GM21390 (cell line): ENCODE measurements around the gene STRBP.
"Not testable (repeated sequence)": the region's sequence is repeated elsewhere in the genome, so short reads cannot be mapped to it uniquely, and the experiment has no call there.

Experiments
- ATAC-seq: cut with Tn5 transposase; IDR thresholded peaks from one replicate; pipeline ENCODE4 v1.9.1; 2021; ENCODE audit not compliant: unreplicated experiment

Gene STRBP

DNA sequence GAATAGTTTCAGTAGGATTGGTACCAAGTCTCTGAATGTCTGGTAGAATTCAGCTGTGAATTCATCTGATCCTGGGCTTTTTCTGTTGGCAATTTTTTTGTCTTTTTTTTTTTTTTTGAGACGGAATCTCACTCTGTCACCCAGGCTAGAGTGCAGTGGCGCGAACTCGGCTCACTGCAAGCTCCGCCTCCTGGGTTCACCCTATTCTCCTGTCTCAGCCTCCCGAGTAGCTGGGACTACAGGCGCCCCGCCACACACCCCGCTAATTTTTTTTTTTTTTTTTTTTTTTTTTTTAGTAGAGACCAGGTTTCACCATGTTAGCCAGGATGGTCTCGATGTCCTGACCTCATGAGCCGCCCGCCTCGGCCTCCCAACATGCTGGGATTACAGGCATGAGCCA, 67.9 kb downstream of the STRBP start:
- ATAC-seq = not testable (repeated sequence)

DNA sequence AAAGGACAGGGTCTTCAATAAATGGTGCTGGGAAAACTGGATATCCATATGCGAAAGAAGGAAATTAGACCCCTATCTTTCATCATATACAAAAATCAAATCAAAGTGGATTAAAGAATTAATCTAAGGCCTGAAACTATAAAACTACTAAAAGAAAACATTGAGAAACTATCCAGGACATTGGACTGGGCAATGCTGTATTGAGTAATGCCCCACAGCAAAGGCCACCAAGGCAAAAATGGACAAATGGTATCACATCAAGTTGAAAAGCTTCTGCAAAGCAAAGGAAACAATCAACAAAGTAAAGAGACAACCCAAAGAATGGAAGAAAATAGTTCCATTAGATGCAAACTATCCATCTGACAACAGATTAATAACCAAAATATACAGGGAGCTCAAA, 72.3 kb downstream of the STRBP start:
- ATAC-seq = no peak

DNA sequence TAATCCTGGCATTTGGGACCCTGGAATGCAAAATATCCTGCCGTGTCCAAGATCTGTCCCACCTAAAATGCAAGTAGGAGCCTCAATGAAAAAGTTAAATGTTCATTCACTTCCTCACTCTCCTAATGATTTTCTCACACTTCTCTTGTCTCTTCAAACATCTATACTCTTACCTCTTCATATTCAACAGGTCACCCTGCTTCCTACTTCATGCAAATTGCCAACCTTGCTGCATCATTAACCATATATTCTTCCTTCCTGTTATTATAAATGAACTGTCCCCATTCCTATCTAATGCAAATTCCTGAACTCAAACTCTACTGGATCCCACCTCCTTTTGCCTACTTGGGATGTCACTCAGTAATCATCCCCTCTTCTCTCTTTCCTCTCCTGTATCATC, 74.4 kb downstream of the STRBP start:
- no peak for ATAC-seq

DNA sequence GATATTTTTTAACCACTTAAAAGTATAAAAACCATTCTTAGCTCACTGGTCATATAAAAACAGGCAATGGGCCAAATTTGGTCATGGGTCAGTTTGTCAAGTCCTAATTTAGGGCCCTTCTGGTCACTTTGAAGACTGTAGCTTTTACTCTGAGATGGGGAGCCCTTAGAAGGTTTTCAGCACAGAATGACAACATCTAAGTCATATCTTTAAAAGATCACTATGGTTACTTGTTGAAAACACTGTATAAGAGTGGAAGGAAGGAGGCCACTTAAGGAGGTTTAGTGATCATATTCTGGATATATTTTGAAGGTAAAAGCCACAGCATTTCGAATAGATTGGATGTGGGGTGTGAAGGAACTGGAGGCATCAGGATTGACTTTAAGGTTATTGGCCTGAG, 76.7 kb downstream of the STRBP start:
- no peak for ATAC-seq

DNA sequence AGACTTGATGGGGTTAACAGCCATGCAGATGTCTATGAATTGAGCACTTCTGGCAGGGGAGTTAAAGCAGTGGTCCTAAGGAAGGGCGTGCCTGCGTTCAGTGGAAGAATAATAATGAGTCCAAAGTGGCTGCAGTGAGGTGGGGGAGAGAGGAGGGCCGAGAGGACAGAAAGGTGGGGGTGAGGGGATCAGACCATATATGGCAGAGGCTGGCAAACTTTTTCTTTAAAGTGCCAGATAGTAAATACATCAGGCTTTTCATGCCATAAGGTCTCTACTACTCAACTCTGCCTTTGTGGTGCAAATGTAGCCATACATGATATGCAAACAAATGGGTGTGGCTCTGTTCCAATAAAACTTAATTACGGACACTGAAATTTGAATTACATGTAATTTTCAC, 77.1 kb downstream of the STRBP start:
- ATAC-seq = no peak

DNA sequence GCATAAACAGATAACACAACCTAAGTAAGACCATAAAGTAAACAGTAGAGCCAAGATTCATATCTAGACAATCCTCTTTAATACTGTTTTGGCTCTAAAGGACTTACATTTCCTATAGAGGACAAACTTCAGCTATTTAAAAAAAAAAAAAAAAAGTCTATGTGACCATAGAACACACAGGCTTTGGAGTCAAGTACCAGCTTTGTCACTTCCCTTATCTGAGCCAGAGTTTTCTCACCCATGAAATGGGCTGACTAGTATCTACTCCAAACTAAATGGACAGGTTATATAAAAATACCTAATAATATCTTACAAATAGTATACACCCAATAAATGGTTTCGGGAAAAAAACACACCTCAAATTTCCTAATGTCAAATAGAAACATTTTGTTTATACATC, 81.3 kb downstream of the STRBP start:
- no peak for ATAC-seq

DNA sequence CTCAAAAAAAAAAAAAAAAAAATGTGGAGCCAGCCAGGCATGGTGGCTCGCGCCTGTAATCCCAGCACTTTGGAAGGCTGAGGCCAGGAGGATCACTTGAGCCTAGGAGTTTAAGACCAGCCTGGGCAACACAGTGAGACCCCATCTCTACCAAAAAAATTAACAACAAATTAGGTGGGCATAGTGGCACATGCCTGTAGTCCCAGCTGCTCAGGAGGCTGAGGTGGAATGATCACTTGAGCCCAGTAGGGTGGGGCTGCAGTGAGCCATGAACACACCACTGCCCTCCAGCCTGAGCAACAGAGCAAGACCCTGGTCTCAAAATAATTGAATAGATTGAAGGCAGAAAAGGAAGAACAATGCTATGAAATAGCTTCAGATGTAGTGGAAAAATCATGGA, 82.4 kb downstream of the STRBP start:
- not testable (repeated sequence) for ATAC-seq

DNA sequence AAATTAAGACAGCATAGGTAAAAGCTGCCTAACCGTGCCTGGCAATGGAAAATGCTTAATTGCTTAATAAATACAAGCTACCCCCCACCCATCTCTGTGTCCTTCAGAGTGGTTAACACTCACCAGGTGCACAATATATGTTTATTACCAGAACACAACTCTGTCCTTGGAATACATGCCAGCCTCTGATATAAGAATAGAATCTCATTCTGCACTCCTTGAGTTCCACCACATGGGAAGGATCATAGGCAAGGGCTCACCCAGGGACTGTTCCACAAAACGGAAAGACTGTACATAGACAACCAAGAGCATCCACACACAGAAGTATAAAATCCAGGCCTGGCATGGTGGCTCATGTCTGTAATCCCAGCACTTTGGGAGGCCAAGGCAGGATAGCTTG, 91.4 kb downstream of the STRBP start:
- no peak for ATAC-seq

DNA sequence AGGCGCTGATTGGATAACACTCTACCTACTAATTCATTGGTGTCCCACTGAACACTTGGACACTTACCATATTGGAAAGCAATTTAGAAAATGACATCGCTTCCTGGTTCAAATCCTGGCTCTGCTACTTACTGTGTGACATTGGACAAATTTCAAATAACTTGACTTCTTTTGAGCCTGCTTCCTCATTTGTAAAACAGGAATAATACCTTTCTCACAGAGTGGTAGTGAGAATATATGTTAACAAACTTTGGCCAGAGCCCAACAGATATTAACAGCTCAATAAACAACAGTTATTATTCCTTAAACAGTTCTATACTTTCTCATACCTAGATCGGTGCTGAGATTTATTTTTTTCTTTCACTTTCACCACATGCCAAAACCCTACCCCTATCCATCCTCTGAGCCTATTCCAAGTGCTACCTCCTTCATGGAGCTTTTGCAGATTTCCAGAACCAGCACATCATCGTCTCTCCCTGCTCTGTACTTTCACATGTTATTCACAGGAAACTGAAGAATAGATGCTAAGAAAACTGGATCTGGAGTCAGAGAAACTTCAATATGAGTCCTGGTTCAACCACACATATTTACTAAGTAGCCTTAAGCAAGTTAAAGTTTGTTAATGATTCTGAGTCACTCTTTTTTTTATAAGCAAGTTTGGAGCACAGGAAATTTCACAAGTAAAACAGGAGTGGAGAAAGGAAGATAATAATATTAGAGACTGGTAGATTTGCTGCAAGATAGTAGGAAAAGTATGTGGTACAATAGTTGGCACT, 92.3 kb downstream of the STRBP start:
- no peak for ATAC-seq

DNA sequence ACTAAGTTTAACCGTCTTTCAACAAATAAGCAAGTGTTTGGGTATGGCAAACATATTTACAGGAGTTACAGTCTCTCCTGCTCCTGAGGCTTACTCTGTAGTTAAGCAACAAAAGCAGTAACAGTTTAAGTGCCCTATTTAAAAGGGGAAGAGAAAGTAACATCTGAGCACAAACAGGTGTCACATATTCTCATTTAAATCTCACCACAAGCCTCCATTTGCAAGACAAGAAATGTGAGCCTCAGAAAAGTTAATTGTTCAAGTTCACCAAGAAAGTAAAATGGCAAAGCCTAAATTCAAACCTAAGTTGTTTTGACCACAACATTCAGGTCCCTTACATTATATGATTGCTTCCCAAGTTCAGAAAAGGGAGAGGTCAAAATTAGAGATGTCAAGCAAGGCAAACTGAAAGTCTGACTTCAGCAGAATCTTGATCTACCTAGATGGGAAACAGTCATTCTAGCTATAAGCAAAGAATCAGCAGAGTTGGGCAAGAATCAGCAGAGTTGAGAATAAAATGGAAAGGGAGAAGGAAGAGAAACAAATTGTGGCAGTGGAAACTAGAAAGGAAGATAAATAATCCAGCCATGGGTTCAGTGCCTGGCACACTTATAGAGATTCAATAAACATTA, 93.4 kb downstream of the STRBP start:
- ATAC-seq = peak; percentile 94

DNA sequence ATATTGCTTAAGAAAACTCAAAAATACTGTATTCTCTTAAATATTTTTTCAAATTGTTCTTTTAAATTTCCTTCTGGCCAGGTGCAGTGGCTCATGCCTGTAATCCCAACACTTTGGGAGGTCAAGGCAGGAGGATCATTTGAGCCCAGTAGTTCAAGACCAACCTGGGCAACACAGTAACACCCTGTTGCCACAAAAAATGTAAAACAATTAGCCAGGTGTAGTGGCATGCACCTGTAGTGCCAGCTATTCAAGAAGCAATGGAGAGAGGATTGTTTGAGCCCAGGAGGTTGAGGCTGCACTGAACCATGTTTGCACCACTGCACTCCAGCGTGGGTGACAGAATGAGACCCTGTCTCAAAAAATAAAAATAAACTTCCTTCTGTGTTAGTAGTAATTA, 94.3 kb downstream of the STRBP start:
- no peak for ATAC-seq

DNA sequence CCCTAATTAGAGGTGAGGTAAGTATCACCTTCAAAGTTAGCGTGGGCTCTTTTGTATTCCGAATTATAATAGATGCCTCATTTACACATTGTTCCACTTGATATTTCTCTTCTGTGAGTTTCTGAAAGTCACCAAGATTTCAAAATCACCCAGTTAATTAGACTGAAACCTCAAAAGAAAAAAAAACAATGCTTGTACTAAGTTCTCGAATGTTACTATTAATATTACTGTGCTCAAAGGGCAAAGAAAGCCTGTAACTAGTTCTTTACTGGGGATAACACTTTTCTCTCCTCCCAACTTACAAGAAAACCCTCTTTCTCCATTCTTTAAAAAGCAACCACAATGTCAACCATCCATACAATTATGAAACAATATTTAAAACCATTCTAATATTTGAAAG, 98.5 kb downstream of the STRBP start:
- no peak for ATAC-seq

DNA sequence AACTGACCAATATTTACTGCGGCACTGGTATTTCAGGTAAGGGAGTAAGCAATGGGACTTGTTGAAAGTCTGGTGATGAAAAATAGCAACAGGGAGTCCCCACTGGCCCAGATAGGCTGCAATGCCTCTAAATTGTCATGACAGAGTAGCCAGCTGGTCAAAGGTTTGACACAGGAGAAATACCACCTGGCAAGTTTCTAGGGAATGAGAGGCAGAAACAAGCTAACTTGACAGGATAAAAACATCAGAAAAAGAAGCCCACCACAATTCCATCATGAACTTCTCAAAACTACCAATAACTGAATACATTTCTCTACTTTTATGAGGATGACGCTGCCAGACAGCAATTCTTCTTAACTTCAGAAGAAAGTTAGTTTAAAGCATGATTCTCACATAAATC, 99.8 kb downstream of the STRBP start:
- no peak for ATAC-seq

DNA sequence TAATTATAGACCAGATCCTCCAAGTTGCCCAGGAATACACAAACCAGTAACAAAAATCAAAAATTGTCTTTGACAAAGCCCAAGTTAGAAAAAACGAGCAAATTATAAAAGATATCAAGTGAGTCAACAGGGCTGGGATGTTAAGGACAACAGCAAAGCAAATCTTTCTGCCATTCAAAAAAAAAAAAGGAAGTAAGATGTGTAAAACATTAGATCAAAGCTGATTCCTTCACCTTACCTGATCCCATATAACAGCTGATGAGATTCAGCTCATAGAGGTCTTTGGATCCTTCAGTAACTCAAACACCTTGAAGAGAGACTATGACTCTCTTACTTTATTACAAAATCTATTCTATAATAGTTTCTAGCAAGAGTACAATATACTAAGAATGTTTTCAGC, 100.9 kb downstream of the STRBP start:
- ATAC-seq = no peak

DNA sequence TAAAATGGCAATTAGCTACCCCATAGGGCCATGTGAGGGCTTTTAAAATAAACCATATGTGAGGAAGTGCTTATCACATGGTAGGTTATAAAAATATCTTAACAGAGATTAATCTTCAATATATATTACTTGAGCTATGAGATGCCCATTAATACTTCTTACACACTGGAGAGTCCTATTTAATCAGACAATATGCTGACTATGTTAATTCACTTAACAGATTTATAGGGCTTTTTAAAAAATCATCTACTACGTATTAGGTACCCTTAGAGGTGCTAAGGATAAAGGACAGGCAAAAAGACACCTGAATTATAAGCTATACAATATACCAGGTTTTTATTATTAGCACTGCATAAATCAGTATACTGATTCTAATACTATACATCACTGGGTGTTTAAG, 102.6 kb downstream of the STRBP start:
- ATAC-seq = no peak

DNA sequence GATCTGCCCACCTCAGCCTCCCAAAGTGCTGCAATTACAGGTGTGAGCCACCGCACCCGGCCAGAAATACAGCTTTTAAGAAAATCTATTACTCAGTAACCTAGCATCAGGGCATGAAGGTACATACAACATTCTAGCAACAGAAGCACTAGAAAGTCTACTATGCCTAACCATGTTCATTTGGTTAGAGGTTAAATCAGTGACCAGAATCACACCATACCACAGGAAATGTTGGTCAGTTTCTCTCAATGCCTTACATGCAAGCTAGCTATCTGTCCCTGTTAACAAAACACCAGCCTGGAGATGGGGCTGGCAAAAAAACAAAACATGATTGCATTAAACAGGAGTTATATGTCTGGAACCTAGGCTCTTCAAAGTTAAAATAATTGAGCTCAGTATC, 104.1 kb downstream of the STRBP start:
- peak; percentile 65 for ATAC-seq

DNA sequence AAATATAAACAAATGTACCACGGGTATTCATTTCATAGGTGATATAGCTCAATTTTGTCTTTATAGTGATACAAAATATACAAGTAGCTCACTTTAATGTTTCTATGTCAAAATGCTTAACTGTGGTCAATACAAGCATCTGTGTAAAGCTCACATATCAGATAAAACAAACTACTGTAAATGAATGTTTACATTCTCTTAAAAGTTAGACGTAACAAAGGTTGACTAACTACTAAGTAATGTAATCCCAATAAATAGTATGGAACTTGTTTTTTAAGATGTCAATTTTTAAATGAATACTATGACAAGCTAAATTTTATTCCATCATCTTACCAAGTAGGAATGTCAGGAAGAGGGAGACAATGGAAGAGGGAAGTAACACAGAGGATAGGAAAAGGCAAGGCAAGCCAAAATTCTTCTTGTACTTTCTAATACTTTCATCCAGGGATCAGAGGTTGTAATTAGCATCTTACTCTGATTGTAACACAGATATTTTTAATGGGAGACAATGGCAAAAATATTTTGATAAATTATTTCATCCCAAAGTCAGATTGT, 105.5 kb downstream of the STRBP start:
- no peak for ATAC-seq

DNA sequence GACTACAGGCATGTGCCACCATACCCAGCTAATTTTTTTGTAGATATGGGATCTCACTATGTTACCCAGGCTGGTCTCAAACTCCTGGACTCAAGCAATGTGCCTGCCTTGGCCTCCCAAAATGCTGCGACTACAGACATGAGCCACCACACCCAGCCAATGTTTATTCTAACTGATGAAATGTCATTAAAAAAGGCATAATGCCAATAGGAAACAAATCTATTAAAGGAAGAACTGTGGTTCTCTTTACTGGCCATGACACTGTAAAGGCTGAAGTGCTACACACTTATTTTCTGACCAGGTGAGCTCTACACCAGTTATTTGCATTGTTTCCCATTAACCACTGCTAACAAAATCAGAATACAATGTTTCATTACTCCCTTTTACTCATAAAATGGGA, 106.0 kb downstream of the STRBP start:
- ATAC-seq = no peak

DNA sequence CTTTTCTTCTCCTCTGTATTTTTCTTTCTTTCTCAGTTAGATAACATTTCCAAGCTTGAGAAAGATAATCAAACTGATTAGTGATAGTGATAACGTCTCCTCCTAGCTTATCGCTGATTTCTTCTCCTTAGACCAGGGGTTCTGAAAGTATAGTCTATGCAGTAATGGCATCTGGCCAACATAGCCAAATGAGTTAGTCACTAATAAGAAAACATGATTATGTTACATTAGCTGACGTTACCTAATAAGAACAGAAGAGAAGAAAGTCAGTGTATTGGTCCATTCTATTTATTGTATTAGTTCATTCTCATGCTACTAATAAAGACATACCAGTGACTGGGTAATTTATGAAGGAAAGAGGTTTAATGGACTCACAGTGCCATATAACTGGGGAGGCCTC, 111.2 kb downstream of the STRBP start:
- ATAC-seq = no peak

DNA sequence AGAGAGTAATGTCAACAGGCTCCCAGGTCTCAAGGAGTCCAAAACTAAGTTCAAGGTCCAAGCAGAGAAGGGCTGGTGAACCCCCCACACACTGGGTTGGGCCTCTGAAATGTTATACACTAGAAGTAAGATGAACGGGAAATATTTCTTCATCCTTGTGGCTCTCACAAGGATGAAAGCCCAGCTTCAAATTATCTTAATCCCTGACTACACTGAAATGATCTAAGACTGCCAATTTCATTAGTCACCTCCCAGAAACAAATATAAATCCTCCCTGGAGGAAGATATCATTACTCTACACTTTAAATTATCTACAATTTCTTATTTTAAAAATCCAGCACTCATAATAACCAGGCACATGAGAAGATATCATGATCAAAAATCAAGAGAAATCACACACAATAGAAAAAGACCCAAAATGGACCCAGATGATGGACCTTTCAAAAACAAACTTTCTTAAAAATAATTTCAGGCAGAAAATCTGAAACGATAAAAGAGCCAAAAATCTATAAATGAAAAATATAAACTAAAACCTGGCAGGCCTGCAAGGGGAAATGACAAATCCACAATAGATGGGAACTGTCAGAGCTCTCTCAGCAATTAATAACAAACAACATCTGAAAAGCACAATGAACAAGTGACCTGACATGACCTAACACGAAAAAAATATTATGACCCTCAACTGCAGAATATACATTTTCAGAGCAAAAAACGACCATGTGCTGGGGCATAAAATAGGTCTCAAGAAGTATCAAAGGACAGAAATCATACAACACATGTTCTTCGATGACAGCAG, 117.5 kb downstream of the STRBP start:
- no peak for ATAC-seq

DNA sequence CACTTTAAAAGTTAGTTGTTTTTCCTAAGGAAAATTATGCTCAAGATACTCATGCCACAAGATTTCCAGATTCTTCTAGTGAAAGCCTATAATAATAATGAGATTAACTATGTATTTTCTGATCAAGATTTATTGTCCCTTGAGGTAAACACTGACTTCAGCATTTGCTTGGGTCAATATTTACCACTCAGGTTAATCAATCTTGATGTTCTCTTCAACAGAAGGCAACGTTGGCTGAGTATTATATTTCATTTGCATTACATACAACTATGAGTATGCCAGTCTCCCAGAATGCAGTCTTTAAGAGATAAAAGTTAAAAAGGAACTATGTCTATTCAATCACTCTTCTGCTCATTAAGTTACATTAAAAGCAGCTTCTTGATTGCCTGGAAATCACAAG, 119.3 kb downstream of the STRBP start:
- ATAC-seq = no peak

DNA sequence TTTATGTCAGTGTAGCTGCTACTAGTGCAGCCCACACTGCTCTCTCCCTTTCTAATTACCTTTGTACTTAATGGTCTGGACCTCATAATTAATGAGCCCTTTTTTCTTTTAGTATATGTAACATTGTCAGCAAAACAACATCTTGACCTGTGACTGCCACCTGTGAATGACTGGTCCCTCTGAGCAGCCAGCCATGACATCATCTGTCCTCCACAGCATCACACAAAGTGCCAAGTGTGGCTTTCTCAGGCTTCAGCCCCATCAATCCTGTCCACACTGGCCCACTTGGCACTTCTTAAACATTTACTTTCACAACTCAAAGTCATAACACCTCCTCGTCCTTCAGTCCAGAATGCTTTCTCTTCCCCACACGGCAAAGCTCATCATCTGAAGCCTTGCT, 130.2 kb downstream of the STRBP start:
- ATAC-seq = no peak
